K562 (cell line): ENCODE measurements around the gene MINK1.
"Not testable (repeated sequence)": the region's sequence is repeated elsewhere in the genome, so short reads cannot be mapped to it uniquely, and the experiment has no call there.

Source experiments
- KLF13 ChIP-seq: fragments of 450-650 bp; IDR thresholded peaks from 2 replicates; pipeline ENCODE4 v1.6.1; 2016; ENCODE audit warnings: missing genetic modification characterization, low read depth, mild to moderate bottlenecking, missing compliant biosample characterization, moderate library complexity, borderline replicate concordance
- NFRKB ChIP-seq: fragments of 450-650 bp; IDR thresholded peaks from 2 replicates; pipeline ENCODE4 v1.6.1; 2016; ENCODE audit warnings: low read depth
- SP2 ChIP-seq: IDR thresholded peaks from 2 replicates; pipeline ENCODE4 v1.6.1; 2011; ENCODE audit warnings: mild to moderate bottlenecking, low read depth, low read length, moderate library complexity; ENCODE audit not compliant: poor library complexity, severe bottlenecking; ENCODE audit errors: extremely low read depth

GRCh38 chr17:4857347-4857746, 24.2 kb downstream of the MINK1 start:
- TF ChIP-seq NFRKB; SP2; KLF13 (tag): not testable (repeated sequence)
